Measurements from ENCODE around the gene POU4F1.

The POU4F1 gene

DNA sequence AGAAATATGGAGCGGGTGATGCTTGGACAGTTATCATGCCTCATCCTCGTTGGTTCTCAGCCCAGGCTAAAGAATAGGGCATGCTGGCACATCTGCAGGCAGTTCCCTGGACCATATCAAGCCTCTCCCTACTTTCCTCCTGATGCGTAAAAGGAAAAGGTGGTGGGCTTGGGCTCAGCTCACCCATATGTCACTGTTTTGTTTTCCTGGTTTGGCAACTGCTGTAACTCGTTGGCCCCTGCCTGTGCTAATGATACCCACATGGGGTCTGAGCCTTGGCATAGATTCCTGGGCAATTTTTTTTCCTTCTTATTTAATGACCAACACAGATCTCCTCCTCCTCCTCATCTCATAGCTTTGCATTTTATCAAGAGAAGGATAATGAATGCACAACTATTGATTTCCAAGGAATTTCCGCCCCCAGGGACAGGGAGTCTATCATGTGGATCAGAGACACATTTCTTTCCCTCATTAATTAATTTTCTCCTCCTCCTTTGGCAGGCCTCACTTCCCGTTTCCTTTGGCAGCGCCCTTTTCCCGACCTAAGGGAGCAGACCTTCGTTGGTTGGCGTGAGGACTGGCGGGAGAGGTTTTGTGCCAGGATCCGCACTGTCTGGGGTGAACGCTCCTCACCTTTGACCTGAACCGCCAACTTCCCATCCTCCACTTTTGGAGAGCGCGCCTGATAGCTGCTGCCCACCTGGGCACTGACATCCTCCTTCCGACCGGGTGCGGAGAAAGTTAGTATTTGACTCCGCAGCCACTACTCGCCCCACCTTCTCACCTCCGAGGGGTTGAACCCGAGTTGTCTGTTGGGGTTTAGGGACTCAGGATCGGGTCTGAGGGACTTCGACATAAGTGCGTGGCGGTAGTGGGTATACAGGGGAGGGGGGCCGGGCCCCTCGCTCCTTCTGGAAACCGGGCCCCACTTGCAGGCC lies 3.4 kb upstream of the POU4F1 start:
- no peak for DNase-seq

DNA sequence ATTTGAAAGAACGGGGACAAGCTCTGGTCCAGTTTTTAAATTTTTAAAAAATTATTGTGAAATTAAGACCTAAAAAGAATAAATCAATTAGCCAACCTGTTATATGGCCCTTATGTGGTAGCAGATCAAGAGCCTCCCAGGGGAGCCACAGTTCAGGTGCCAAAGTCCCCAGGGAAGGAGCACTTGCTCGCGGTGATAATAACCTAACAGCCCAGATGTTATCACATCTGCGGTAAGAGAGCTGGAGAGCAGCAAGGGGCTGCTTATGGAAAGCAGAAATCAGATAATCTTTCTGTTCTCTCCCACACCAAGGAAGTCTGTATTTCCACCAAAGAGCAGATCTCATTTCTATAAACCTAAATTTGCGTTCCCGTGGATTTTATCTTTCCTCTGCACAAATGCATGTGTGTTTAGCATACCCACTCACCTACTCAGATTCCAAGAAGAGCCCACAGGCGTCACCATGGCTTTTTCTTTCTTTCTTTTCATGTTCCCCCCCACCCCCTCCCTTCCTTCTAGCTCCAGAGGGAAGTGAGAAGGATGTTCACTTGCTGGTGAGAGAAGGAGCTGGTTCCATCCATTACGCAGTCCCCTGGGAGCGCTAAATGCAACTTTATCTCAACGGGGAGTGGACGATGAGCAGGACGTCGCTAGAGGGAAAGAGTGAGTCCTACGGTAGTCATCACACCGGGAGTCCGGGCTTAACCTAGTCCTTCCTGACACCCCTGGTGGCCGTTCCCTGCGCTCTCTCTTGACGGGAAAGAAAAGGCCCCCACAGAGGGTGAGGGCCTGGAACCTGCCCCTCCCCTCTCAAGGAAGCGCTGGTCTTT lies 1.6 kb upstream of the POU4F1 start:
- no peak for DNase-seq

- no peak for DNase-seq
Observed at GRCh38 chr13:78602561-78603239, 652 bp downstream of the POU4F1 start.

DNA sequence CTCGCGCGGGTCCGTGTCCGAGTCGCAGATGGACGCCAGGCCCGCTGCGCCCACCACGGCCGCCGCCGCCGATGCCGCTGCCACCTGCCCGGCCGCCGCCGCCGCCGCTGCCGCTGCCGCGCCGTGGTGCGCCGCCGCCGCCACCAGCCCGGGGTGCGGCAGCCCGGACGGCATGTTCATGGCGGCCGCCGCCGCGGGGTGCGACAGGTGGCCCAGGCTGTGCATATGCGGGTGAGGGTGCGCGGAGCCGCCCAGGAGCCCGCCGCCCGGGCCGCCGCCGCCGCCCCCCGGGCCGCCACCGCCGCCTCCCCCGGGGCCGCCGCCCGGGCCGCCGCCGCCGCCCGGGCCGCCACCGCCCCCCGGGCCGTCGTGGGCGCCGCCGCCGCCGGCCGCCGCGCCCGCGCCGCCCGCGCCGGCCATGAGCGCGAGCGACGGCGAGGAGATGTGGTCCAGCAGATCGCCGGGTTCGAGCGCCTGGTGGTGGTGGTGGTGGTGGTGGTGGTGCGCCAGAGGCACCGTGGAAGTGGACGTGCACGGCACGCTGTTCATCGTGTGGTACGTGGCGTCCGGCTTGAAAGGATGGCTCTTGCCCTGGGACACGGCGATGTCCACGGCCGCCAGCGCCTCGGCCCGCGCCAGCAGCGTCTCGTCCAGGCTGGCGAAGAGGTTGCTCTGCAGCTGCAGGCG lies 1.3 kb downstream of the POU4F1 start:
- no peak for DNase-seq

DNA sequence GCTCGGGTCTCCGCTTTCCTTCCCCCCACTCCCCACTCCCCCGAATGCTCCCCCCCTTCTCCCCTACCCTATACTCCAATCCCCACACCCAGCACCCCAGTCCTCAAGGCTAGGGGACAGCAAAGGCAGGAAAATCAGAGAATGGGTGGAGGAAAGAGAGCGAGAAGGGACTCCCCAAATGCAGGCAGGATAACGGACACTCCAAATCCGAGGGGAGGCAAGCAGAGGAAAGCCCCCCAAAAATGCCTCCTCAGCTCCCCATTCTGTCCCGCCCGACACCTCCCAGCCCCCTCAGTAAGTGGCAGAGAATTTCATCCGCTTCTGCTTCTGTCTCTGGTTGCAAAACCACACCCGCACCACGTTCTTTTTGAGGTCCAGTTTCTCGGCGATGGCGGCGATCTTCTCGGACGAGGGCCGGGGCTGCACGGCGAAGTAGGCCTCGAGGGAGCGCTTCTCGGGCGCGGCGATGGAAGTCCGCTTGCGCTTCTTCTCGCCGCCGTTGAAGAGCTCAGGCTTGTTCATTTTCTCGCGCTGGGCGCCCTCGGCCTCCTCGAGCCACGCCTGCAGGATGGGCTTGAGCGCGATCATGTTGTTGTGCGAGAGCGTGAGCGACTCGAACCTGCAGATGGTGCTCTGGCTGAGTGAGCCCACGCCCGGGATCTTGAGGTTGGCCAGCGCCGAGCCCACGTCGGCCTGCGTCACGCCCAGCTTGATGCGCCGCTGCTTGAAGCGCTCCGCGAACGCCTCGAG lies 2.1 kb downstream of the POU4F1 start:
- no peak for DNase-seq

DNA sequence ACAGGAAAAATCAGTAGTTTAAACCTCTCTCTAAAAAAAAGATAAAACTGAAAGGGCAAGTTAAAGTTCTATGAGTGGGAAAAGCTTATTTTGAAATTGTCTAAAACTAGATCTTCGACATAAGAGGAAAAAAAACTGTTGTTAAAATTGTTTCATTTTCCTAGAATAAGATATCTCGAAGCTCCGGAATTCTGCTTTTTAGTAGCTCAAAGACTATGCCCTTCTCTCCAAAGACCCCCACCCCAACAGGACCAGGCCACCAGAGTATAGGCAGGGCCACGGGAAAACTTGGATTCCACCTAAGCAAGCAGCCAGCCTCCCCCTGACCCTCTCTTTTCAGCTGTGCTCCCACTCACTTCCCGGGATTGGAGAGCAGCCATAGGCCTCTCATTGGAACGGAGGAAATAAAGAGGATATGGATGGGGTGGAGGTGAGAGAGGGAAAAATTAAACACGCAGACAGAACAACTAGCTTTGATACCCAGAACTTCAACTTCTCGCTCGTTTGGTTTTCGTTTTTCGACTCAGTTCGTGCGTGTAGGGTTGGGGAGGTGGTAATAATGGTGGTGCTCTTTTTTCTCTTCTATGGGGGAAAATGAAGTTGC lies 3.0 kb downstream of the POU4F1 start:
- DNase-seq: no peak

DNA sequence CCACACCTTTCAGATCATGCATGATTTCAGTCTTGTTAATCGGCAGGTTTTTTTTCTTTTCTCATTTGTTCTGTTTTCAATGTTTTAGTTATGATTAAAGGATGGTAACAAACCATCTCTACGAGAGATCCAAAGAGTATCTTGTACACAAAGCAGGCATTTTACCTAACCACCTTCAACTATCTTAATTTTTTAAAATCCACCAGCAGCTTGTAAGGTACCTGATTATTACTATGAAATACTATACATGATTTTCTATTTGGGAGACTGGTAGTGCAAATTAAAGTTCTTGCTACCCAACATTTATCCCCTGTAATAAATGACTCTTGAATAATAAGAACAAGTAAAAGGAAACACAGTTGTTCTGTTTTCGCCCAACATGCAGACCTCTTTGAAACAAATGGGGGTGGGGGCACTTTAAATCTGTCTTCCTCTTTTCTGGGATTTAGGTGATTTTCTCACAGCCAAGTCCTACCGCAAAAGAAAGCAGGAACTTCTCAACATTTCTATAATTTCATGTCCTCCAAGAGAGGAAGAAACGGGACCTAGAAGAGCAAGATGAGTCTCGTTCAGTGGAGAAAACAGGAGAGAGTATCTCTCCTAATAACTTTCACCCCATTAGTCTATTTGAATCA lies 3.6 kb downstream of the POU4F1 start:
- no peak for DNase-seq

GRCh38 chr13:78598966-78599644 lies 4.2 kb downstream of the POU4F1 start:
- DNase-seq: no peak

GRCh38 chr13:78598116-78598781 lies 5.1 kb downstream of the POU4F1 start:
- no peak for DNase-seq

- no peak for DNase-seq
Observed at GRCh38 chr13:78597602-78597932, 5.8 kb downstream of the POU4F1 start.

DNA sequence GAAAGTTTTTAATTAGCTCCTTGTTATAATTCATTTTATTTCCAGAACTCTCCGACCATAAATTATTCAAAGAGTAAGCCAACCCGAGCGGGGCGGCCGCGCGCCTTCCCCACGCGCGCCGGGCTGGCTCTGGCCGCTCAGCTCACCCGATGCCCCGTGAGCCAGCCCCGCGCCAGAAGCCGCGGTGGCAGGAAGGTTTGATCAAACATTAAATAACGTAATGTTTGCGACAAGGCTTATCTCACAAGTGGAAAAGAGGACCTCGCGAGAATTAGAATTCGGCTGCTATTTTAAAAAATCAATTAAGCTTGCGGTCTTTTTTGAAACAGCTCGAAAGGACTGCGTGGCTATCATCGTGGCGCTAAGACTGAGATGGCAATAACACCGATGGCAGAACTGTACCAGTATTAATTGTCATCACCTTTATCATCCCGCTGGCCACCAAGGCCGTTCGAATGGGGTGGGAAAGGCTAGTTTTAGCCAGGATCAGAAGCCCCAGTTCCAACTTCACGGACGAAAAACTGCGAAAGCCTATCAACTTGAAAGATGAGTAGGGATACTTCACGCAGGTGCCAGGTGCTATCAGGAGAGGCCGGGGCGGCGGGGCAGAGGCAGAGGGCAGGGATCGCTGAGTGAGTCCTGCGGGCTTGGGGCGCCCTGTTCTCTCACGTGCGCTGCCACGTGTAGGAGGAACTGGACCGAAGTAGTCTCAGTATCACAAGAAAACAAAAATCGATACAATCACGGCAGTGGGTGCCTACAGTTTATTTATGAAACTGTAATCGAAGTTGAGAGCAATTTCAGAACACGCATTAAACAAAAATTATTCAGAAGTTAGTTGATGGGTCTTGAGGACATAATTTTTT lies 6.4 kb downstream of the POU4F1 start:
- no peak for DNase-seq

GRCh38 chr13:78596399-78596735 lies 7.0 kb downstream of the POU4F1 start:
- DNase-seq: no peak

- DNase-seq: no peak
Observed at GRCh38 chr13:78595495-78596398, 7.6 kb downstream of the POU4F1 start.

DNA sequence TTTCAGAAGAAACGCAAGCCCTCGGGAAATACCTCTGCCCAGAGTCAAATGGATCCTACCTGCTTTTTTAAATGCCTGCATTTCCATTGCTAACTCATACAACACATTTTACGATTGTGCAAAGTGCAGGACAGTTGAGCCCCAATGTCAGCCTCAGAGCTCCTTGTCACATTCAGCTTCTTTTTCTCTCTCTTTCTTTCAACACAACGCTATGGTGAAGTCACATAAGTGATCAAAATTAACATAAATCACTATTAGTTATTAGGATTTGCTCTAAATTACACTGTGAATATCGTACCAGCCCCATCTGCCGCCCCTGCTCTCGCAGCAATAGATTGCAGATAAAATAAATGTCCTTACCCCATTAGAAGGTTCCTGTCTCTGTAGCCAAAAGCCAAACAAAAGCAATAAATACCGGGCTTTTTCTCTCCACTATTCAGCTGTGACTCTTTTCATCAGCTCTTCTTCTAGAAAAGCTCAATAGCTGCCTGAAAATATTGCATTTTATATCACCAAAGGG lies 8.8 kb downstream of the POU4F1 start:
- no peak for DNase-seq

GRCh38 chr13:78593652-78594455 lies 9.5 kb downstream of the POU4F1 start:
- no peak for DNase-seq

GRCh38 chr13:78593129-78593528 lies 10.2 kb downstream of the POU4F1 start:
- DNase-seq: no peak

GRCh38 chr13:78592584-78592983 lies 10.8 kb downstream of the POU4F1 start:
- no peak for DNase-seq

Data from SHP77 (cell line).